ENCODE measurements around the gene SHFL. TPM values are rescaled to one million over a fixed set of nuclear protein-coding genes. Genes with fewer than 3 reads are reported as not detected.

Gene SHFL
- total and polyA plus RNA-seq, 2 of the 8 experiments (the other 6 are each of a cell fraction or from before 2014, with no cell fraction given) = 25.3 to 37.1 TPM

GRCh38 chr19:10102787-10103236 is 16.7 kb downstream of the SHFL start:
- Histone ChIP-seq H2BK120ac (replicated peaks; ENCODE audit: low read depth, low read length) (no peak overlapping the region), H4K91ac (replicated peaks; ENCODE audit: insufficient read length, low read length) (no peak overlapping the region), H3K9me3 (ENCODE audit: insufficient read depth in 2 of 2, low read depth in 1 of 2, low read length in 1 of 2) (no peaks in the 10 kb centered on the region), H3K79me2 (ENCODE audit: control insufficient read depth in 1 of 2, insufficient read depth in 2 of 2, low read length in 2 of 2) (peaks cover 6 to 16% of the 10 kb centered on the region in 2 experiments; a peak in 3 of 4 replicates), H3K23me2 (ENCODE audit: low read depth, low read length) (0 out of 2 replicates have a peak, but pooled peaks cover 4% of the 10 kb centered on the region), H4K20me1 (replicated peaks in 1 of 2; ENCODE audit: control insufficient read depth in 1 of 2, insufficient read depth in 2 of 2, low read length in 2 of 2) (peaks cover 0 to 2% of the 10 kb centered on the region in 2 experiments), H3K56ac (replicated peaks; ENCODE audit: insufficient read length, low read depth, low read length) (no peak overlapping the region), H3K27ac (ENCODE audit: low read depth, low read length) (no peak overlapping the region), H3K27me3 (replicated peaks in 1 of 4; ENCODE audit: control insufficient read depth in 3 of 4, extremely low read depth in 1 of 4, insufficient read depth in 3 of 4, low read length in 3 of 4) (no peaks in the 10 kb centered on the region), H2BK5ac (ENCODE audit: low read depth, low read length) (no peak overlapping the region), H2AK5ac (ENCODE audit: low read depth, low read length) (no peak overlapping the region), H2AFZ (ENCODE audit: low read length) (no peak overlapping the region), H3K23ac (ENCODE audit: insufficient read length) (no peak overlapping the region), H3K18ac (ENCODE audit: extremely low read depth, low read length) (no peak overlapping the region), H4K5ac (ENCODE audit: insufficient read length, low read depth, low read length) (no peak overlapping the region), H2BK12ac (ENCODE audit: low read depth, low read length) (peak overlapping the region; percentile 27; the same call in 1 of the 2 replicates), H3K4me1 (replicated peaks in 1 of 4; ENCODE audit: control insufficient read depth in 3 of 4, insufficient read depth in 4 of 4, low read length in 3 of 4) (peaks cover 0 to 4% (median 3%) of the 10 kb centered on the region in 4 experiments; a peak in 5 of 7 replicates), H2BK15ac (ENCODE audit: low read length) (no peak overlapping the region), H3K36me3 (ENCODE audit: control insufficient read depth in 2 of 4, insufficient read depth in 4 of 4, low read length in 3 of 4) (peaks cover 3 to 6% (median 4%) of the 10 kb centered on the region in 4 experiments), H3K4me2 (ENCODE audit: insufficient read depth in 1 of 2, low read depth in 2 of 2, low read length in 2 of 2) (no peak overlapping the region), H3K14ac (ENCODE audit: insufficient read length) (no peak overlapping the region), H3K4me3 (ENCODE audit: extremely low read depth in 1 of 4, insufficient read depth in 2 of 4, low read depth in 3 of 4, low read length in 4 of 4) (no peak overlapping the region), H3K79me1 (ENCODE audit: low read depth, low read length) (peaks cover 5% of the 10 kb centered on the region; the same call in 1 of the 2 replicates), H3K9ac (replicated peaks in 1 of 4; ENCODE audit: extremely low read depth in 1 of 4, low read depth in 3 of 4, low read length in 3 of 4) (0 out of 7 replicates have a peak overlapping the region, but pooled peaks of 1 of the 4 experiments have one; percentile 10), H3K4ac (replicated peaks; ENCODE audit: insufficient read length, low read depth, low read length) (no peak overlapping the region), H2BK20ac (ENCODE audit: low read length) (no peak overlapping the region), H4K8ac (ENCODE audit: extremely low read depth, insufficient read depth, low read length) (no peak overlapping the region)
- FAIRE-seq = no peak
- WGBS, 2 experiments (ENCODE audit: extremely low coverage in 1 of 2, insufficient coverage in 1 of 2, insufficient read length in 1 of 2, insufficient replicate concordance in 2 of 2, low coverage in 1 of 2, low lambda C conversion rate in 2 of 2, missing lambda C conversion rate in 1 of 2) = 85% methylated on average over 7 of the region's 7 CpGs; no CpG with 5 or more reads in 1 of the 2 experiments
- ChIA-PET POLR2A (ENCODE audit: partially characterized antibody) (interaction anchor here (2.6 to 16.9 kb wide), 2 partner anchors 10 to 23 kb away, joined by 7 to 412 read pairs; partner anchors contain the start of genes EIF3G and P2RY11), CTCF (ENCODE audit: partially characterized antibody) (interaction anchor here (0.6 to 2.9 kb wide), 4 partner anchors 10 to 1801 kb away, joined by 3 to 20 read pairs (median 4); partner anchors contain the start of gene P2RY11)
- no peak for TF ChIP-seq CBX5 (IDR thresholded peaks at IDR 0.05; ENCODE audit: low read depth, low read length)
- TF ChIP-seq KDM1A (IDR thresholded peaks at IDR 0.05; ENCODE audit: borderline replicate concordance, low read length) = peak; percentile 59; the same call in 1 of the 2 replicates
- DNase-seq (ENCODE audit: low read depth in 1 of 2, low spot score in 2 of 2) = no peak
